Hepatic stellate cell (primary cell): ENCODE data around the gene SPDYE5.
A peak's percentile ranks its signal among the peaks of the same experiment; 100 is the strongest.
"Not testable (repeated sequence)": the region's sequence is repeated elsewhere in the genome, so short reads cannot be mapped to it uniquely, and the experiment has no call there.

Source experiments
- DNase-seq: peaks from one replicate; pipeline ENCODE4 v3.0.0; 2011; ENCODE audit warnings: low spot score

The SPDYE5 gene, protein sequence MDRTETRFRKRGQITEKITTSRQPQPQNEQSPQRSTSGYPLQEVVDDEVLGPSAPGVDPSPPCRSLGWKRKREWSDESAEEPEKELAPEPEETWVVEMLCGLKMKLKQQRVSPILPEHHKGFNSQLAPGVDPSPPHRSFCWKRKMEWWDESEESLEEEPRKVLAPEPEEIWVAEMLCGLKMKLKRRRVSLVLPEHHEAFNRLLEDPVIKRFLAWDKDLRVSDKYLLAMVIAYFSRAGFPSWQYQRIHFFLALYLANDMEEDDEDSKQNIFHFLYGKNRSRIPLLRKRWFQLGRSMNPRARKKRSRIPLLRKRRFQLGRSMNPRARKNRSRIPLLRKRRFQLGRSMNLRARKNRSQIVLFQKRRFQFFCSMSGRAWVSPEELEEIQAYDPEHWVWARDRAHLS

DNA sequence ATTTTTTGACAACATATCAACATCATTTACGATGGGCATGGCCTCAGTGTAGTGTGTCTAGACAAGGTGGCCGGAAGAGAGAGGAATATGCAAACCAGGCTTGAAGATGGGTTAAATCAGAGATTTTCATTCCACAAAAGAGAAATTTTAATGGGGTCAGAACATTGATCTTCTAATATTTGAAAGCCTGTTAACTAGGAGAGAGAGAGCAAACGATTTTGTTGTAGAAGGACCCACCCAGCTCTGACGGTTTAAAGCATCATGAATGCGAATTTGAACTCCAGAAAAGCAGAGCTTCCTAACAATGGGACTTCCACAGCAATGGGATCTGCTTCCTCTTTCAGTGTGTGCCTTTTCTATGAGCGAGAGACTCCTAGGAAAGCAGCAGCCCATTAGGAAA lies at the start of gene SPDYE5:
Gene SPDYE5 (plus strand): TSS at position 301 of the 400 bp plus-strand sequence. CDS start 1,728 bp downstream, outside the sequence.
- DNase-seq, result not testable (repeated sequence)

GRCh38 chr7:75442465-75443111 lies 49.5 kb upstream of the SPDYE5 start:
- DNase-seq, result not testable (repeated sequence)

- DNase-seq, result not testable (repeated sequence)
Observed at GRCh38 chr7:75449946-75450345, 42.2 kb upstream of the SPDYE5 start.

DNA sequence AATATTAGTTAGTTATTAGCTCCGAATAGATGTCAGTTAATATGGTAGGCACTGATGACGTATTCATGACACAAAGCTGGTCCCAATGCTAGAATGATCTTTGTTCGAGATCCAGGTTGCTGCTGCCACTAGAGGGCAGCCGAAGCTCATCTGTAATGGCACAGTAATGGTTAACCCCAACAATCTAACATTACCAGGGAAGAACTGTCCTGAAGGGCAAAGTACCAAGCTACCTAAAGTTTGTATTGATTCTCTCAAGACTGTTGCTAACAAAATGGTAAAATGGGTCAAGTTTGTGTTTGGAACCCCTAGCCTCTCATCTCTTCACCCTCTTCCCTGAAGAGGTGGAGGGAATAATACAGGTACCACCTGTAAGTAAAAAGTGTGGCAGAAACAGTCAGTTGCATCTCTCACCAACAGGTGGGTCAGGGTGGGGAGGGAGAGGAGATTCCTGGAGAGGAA lies 39.6 kb upstream of the SPDYE5 start:
- not testable (repeated sequence) for DNase-seq

GRCh38 chr7:75456403-75456802 lies 35.7 kb upstream of the SPDYE5 start:
- not testable (repeated sequence) for DNase-seq

DNA sequence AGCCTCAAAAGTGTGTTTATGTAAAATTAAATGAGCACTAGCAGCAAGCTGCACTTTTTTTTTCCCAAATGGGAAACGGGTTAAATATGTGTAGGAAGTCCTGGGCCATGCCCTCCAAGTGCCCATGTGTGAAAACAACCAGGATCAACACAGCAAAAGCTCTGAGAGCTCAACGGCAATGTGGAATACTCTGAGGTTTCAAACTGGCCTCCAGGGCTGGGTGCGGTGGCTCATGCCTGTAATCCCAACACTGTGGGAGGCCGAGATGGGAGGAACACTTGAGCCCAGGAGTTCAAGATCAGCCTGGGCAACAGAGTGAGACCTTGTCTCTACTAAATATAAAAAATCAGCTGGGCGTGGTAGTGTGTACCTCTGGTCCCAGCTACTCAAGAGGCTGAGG lies 34.1 kb upstream of the SPDYE5 start:
- not testable (repeated sequence) for DNase-seq

- not testable (repeated sequence) for DNase-seq
Observed at GRCh38 chr7:75460541-75460940, 31.6 kb upstream of the SPDYE5 start.

- DNase-seq, result not testable (repeated sequence)
Observed at GRCh38 chr7:75470166-75470565, 22.0 kb upstream of the SPDYE5 start.

- not testable (repeated sequence) for DNase-seq
Observed at GRCh38 chr7:75477457-75477856, 14.7 kb upstream of the SPDYE5 start.

DNA sequence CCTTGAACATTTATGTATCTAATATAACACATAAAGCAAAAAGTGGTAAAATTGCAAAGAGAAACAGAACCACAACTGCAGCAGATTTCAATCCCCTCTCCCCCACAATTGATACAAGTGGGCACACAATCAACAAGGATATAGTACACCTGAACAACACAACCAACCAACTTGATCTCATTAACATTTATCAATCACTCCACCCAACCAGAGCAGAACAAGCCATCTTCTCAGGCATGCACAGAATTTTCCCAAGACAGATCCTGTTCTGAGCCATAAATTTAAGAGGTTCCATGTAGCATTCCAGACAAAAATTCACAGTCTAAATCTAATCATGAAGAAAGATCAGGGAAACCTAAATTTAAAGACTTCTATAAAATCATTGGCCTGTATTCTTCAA lies 11.8 kb upstream of the SPDYE5 start:
- not testable (repeated sequence) for DNase-seq

- not testable (repeated sequence) for DNase-seq
Observed at GRCh38 chr7:75485355-75485978, 6.7 kb upstream of the SPDYE5 start.

DNA sequence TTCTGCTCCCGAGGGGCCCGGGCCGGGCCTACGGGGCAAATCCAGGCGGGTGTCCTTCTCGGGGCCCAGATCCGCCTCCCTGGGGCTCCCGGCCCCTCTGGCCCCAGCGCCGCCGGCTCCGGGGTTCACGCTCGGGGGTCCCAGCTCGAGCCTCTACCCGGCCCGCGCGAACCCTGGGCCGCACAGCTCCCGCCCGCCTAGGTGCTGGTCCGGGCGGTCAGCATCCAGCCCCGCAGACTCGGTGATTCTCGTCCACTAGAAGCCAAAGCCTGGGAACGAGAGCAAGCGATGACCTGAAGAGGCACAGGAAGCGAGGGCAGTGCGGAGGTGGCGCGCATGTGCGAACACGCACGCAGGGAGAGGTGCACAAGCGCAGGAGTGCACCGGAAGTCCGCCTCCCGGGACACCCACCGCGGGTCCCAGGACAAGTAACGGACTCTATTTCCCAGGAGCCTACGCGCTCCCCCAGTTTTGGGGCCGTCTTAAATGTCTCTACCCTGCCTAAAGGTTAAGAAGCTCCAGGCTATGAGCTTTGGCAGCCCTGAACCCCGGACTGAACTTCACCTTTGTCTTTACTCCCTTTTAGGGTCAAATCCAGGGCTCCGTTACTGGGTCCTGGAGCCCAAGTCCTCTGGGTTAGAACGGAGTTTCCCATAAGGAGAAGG lies 6.0 kb upstream of the SPDYE5 start, which contains the start of gene POM121C:
Gene POM121C (minus strand): TSS at position 321 of the 665 bp plus-strand sequence. CDS start 44,803 bp downstream, outside the sequence.
- peak; percentile 82 for DNase-seq

- DNase-seq, result not testable (repeated sequence)
Observed at GRCh38 chr7:75509033-75509432, 16.9 kb downstream of the SPDYE5 start.

DNA sequence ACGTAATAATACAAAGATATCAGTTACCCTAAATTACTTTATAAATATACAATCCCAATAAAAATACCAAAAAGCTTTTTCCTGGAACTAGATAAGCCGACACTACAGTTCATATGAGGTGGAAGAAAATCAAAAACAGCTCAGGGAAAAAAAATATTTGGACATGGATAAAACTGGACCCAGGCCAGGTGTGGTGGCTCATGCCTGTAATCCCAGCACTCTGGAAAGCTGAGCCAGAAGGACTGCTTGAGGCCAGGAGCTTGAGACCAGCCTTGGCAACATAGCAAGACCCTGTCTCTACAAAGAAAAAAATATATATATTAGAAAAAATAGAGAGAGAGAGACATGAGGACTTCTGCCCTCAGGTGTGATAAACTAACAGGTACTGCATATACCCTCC lies 26.7 kb downstream of the SPDYE5 start:
- not testable (repeated sequence) for DNase-seq

DNA sequence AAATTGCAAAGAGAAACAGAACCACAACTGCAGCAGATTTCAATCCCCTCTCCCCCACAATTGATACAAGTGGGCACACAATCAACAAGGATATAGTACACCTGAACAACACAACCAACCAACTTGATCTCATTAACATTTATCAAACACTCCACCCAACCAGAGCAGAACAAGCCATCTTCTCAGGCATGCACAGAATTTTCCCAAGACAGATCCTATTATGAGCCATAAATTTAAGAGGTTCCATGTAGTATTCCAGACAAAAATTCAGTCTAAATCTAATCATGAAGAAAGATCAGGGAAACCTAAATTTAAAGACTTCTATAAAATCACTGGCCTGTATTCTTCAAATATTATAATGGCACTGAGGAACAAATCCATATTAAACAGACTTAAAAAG lies 29.6 kb downstream of the SPDYE5 start:
- DNase-seq, result not testable (repeated sequence)

- DNase-seq, result not testable (repeated sequence)
Observed at GRCh38 chr7:75527224-75527722, 35.2 kb downstream of the SPDYE5 start.

- no peak for DNase-seq
Observed at GRCh38 chr7:75531359-75531821, 39.3 kb downstream of the SPDYE5 start.

- DNase-seq, result no peak
Observed at GRCh38 chr7:75532639-75533038, 40.5 kb downstream of the SPDYE5 start.

GRCh38 chr7:75533926-75534325 lies 41.8 kb downstream of the SPDYE5 start:
- no peak for DNase-seq

- DNase-seq, result peak; percentile 77
Observed at GRCh38 chr7:75534727-75535307, 42.7 kb downstream of the SPDYE5 start.

- no peak for DNase-seq
Observed at GRCh38 chr7:75536491-75536890, 44.4 kb downstream of the SPDYE5 start.
